HG02610 (cell line): ENCODE data around the gene MAG.
"Not testable (repeated sequence)": the region's sequence is repeated elsewhere in the genome, so short reads cannot be mapped to it uniquely, and the experiment has no call there.

Experiments used
- ATAC-seq: cut with Tn5 transposase; IDR thresholded peaks from one replicate; pipeline ENCODE4 v1.9.1; 2021; ENCODE audit warnings: mild to moderate bottlenecking, moderate library complexity; ENCODE audit not compliant: unreplicated experiment

MAG gene

DNA sequence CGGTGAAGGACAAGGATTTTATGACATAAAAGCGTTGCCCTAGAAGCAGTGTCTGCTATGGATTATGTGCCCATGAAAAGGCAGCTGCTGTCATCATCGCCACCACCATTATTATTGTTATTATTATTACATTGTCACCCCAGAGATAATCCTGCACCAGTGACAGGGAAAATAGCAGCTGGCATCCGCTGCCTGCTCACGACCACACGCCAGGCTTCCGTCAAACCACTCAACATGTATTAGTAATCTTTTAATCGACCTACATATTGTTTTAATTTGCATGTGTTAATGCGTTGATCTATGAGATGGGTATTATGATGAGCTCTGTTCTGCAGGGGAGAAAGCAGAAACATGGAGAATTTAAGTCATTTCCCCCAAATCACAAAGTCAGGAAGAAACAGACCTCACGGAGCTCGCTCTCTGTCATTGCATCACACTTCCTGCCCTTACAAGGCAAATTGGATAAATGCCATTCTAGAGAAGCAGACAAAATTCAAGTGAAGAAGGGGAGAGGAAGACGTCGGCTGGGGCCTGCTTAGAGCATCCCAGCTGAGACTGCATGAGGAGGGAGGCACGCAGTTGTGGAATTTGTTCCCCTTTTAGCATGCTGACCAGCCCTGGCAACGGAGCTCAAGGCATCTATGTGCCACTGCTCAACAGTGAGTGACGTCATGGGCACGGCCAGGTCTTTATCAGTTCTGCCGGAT lies 66.1 kb downstream of the MAG start, which contains the start of gene FFAR3:
Gene FFAR3, plus strand, starts transcription at position 594 of the 707 bp plus-strand sequence. CDS start 431 bp downstream, outside the sequence.
- ATAC-seq = no peak

- not testable (repeated sequence) for ATAC-seq
These were observed 66.9 kb downstream of the MAG start for GRCh38 chr19:35358834-35359233.

- not testable (repeated sequence) for ATAC-seq
These were observed 67.4 kb downstream of the MAG start for GRCh38 chr19:35359395-35359794.

DNA sequence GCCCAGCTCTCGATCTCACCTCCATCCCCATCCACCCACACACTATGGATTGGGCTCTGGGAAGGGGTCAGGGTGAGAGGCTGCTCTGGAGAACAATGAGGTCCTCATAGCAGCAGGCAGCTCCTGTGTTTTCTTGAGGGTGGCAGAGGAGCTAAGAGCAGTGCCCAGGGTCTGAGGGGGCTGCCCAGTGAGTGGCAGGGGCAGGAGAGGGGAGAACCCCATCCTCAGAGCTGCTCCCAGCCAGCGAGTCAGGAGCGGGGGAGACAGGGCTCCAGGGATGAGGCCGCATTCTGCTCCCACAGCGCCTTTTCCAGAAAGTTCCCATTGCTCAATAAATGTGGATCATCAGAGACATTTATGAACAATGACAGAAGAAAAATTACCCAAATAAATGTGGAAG lies 68.1 kb downstream of the MAG start:
- ATAC-seq = not testable (repeated sequence)

- no peak for ATAC-seq
These were observed 69.0 kb downstream of the MAG start for GRCh38 chr19:35360880-35361420.

DNA sequence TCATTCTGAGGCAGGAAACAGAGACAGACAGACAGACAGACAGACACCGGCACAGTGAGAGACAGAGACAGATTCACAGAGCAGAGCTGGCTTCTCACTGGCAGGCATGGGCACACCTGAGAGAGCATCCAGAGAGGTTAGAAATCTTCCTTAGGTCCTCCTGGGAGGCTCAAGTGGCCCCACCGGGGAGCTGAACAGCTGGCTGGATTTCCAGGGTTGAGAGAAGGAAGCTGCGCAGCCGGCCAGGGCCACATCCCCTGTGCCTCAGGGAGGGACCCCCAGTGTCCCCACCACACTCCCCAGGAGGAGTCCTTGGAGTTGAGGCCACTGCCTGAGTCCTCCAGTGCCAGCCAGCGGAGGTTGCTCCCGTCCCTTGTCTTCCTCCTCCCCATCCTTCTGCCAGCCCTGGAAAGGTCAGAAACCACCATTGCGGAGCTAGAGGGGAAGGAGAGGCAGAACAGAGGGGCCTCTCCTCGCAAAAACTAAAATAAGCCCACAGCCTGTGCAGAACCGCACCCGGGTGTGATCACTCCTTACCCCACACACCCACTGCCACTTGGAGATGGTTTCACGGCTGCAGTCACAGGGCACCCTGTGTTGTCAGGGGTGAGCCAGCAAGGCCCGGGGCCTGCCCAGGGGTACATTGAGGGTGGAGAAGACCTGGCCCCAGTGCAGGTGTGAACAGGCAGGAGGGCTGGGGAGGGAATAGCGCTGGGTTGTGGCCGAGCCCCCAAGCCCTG lies 70.5 kb downstream of the MAG start:
- no peak for ATAC-seq

- no peak for ATAC-seq
These were observed 71.1 kb downstream of the MAG start for GRCh38 chr19:35363001-35363590.
